ENCODE data around the gene PLAAT4. TPM values are rescaled to one million over a fixed set of nuclear protein-coding genes. Genes with fewer than 3 reads are reported as not detected.

Gene PLAAT4
- total and polyA plus RNA-seq, 10 of the 15 experiments (the other 5 are each of a cell fraction or from before 2014, with no cell fraction given): 6.0 to 34.3 (median 12.4) TPM

DNA sequence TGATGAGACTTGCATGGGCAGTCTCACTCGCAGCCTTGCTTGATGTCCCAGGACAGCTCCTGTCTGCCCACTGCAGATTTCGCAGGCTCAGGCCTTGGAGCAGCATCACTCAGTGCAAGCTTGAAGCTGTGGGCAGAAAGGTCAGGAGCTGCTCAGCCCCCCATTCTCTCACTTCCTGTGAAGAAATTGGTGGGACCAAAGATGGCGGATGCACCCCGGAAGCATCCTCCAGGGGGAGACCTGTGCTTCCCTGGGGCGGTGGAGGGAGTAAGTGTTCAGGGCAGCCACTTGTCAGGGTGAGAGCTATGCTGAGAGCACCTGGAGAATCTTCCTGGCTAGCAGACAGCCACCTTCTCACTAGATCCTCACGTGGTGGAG, 15.3 kb downstream of the PLAAT4 start:
- Histone ChIP-seq H3K79me2 (ENCODE audit: control insufficient read depth, insufficient read depth, low read length) (no peaks in the 10 kb centered on the region), H3K4me3 (no peak overlapping the region), H3K9ac (ENCODE audit: control insufficient read depth, insufficient read depth, low read length) (no peak overlapping the region), H4K20me1 (ENCODE audit: control insufficient read depth, insufficient read depth) (no peaks in the 10 kb centered on the region), H3K4me1 (ENCODE audit: control insufficient read depth, insufficient read depth, low read length) (peaks cover 23% of the 10 kb centered on the region), H3K36me3 (ENCODE audit: control insufficient read depth in 2 of 2, insufficient read depth in 2 of 2, low read length in 1 of 2) (no peaks in the 10 kb centered on the region), H3K27ac (ENCODE audit: control insufficient read depth, insufficient read depth) (no peak overlapping the region), H3K4me2 (ENCODE audit: control insufficient read depth, insufficient read depth) (no peak overlapping the region), H3K9me3 (replicated peaks; ENCODE audit: control insufficient read depth, insufficient read depth, low read length) (no peaks in the 10 kb centered on the region), H3K27me3 (replicated peaks in 1 of 2; ENCODE audit: control insufficient read depth in 2 of 2, insufficient read depth in 2 of 2, low read length in 1 of 2) (no peaks in the 10 kb centered on the region), H2AFZ (ENCODE audit: control insufficient read depth, low read depth, low read length) (no peak overlapping the region)
- in situ Hi-C loops (cut with MboI): no loop called here
- CTCF ChIA-PET: interaction anchor here (1.2 to 1.3 kb wide), 2 partner anchors 15 to 85 kb away, joined by 3 read pairs; partner anchors contain the start of gene PLAAT4
- RAD21 ChIA-PET (ENCODE audit: unreplicated experiment): interaction anchor here (0.7 kb wide), 2 partner anchors 15 to 642 kb away, joined by 3 read pairs; partner anchors contain the start of gene PLAAT4
- ATAC-seq: no peak
- 99% methylated on average over 5 of the region's 6 CpGs for WGBS (ENCODE audit: insufficient coverage, insufficient replicate concordance, low lambda C conversion rate, missing lambda C conversion rate)
- TF ChIP-seq, protein P1, sequence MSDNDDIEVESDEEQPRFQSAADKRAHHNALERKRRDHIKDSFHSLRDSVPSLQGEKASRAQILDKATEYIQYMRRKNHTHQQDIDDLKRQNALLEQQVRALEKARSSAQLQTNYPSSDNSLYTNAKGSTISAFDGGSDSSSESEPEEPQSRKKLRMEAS (IDR thresholded peaks at IDR 0.05; ENCODE audit: low read depth, low read length): no peak
- 0 out of 2 replicates have a peak, but pooled peaks have one; percentile 23 for TF ChIP-seq YY1 (IDR thresholded peaks at IDR 0.05; ENCODE audit: low read depth, low read length)
- no peak for FAIRE-seq
- POLR2A ChIA-PET: no interaction called here
- BruUV-seq (replicated peaks): no TSS peak
- DNase-seq (ENCODE audit: low read depth, low spot score): no peak
- intact Hi-C loops (cut with micrococcal nuclease; ENCODE audit: unreplicated experiment): no loop called here
- SMC1A ChIA-PET (ENCODE audit: uncharacterized antibody, unreplicated experiment): interaction anchor here (1.1 to 1.9 kb wide), 2 partner anchors 15 to 72 kb away, joined by 4 to 7 read pairs; partner anchors contain the start of gene PLAAT4

DNA sequence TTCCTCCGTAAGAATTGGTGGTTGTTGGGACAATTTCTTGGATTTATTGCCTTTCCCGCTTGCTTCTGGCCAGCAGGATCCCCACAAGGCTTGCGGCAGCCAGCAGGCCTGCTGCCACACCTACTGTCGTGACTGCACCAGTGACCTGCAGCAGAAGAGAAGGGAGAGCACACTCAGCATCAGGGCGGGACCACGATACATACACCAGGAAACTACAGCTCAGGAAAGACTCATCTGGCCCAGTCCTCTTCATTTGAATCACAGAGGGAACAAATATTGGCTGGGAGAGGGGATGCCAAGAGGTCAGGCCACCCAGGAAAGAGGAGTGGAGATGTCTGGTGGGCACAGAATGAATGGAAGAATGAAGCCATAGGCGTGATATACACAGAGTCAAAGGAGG, 16.3 kb downstream of the PLAAT4 start:
- intact Hi-C loops (cut with micrococcal nuclease; ENCODE audit: unreplicated experiment): no loop called here
- Histone ChIP-seq H3K27ac (ENCODE audit: control insufficient read depth, insufficient read depth) (no peak overlapping the region), H3K9me3 (replicated peaks; ENCODE audit: control insufficient read depth, insufficient read depth, low read length) (no peaks in the 10 kb centered on the region), H3K4me3 (no peak overlapping the region), H2AFZ (ENCODE audit: control insufficient read depth, low read depth, low read length) (no peak overlapping the region), H3K4me2 (ENCODE audit: control insufficient read depth, insufficient read depth) (peak overlapping the region; percentile 81), H4K20me1 (ENCODE audit: control insufficient read depth, insufficient read depth) (no peaks in the 10 kb centered on the region), H3K9ac (ENCODE audit: control insufficient read depth, insufficient read depth, low read length) (no peak overlapping the region), H3K4me1 (ENCODE audit: control insufficient read depth, insufficient read depth, low read length) (peaks cover 23% of the 10 kb centered on the region), H3K27me3 (replicated peaks in 1 of 2; ENCODE audit: control insufficient read depth in 2 of 2, insufficient read depth in 2 of 2, low read length in 1 of 2) (no peaks in the 10 kb centered on the region), H3K79me2 (ENCODE audit: control insufficient read depth, insufficient read depth, low read length) (no peaks in the 10 kb centered on the region), H3K36me3 (ENCODE audit: control insufficient read depth in 2 of 2, insufficient read depth in 2 of 2, low read length in 1 of 2) (no peaks in the 10 kb centered on the region)
- ChIA-PET RAD21 (ENCODE audit: unreplicated experiment) (no interaction called here), CTCF (no interaction called here), POLR2A (interaction anchor here (0.6 kb wide), 1 partner anchor 24 kb away, joined by 3 read pairs; no protein-coding TSS in a partner anchor), SMC1A (ENCODE audit: uncharacterized antibody, unreplicated experiment) (interaction anchor here (0.8 kb wide), 1 partner anchor 10 kb away, joined by 4 read pairs; the partner anchor contains the start of gene PLAAT2)
- 100% methylated on average over 7 of the region's 7 CpGs for WGBS (ENCODE audit: insufficient coverage, insufficient replicate concordance, low lambda C conversion rate, missing lambda C conversion rate)
- TF ChIP-seq SRF (IDR thresholded peaks at IDR 0.05; ENCODE audit: low read depth in 2 of 2, low read length in 2 of 2) (no peak), NR2C2 (IDR thresholded peaks at IDR 0.05; ENCODE audit: borderline replicate concordance, control insufficient read depth, insufficient read length, low read depth) (no peak), ESRRA (IDR thresholded peaks at IDR 0.05; ENCODE audit: low read length) (no peak)
- BruUV-seq (replicated peaks): no TSS peak
- in situ Hi-C loops (cut with MboI): no loop called here
- no peak for ATAC-seq
- FAIRE-seq: no peak
- DNase-seq (ENCODE audit: low read depth, low spot score): no peak
